Esophagus squamous epithelium (tissue), 4 donors: ENCODE measurements around the gene CDCP1.

ENCODE experiments used
- CTCF ChIP-seq, 6 experiments: fragments of 450-650 bp in 4 of 6; fragments of 200-600 bp in 2 of 6; sonication (generic) in 2 of 6; IDR thresholded peaks; one replicate each; pipeline ENCODE4 v1.5.1; 2016 to 2019; ENCODE audit warnings: antibody characterized with exemption in 6 of 6, mild to moderate bottlenecking in 4 of 6, moderate library complexity in 4 of 6
- POLR2A ChIP-seq, 4 donors: fragments of 450-650 bp; IDR thresholded peaks; one replicate each; pipeline ENCODE4 v1.6.1; 2017; ENCODE audit warnings: antibody characterized with exemption in 4 of 4, mild to moderate bottlenecking in 4 of 4, moderate library complexity in 3 of 4

GRCh38 chr3:45148921-45149320 is 2.7 kb upstream of the CDCP1 start:
- TF ChIP-seq CTCF (IDR thresholded peaks at IDR 0.05) (no peak), POLR2A (IDR thresholded peaks at IDR 0.05) (no peak)
